HFFc6 (cell line): ENCODE results near the gene RNASEH2B. TPM values are rescaled to one million over a fixed set of nuclear protein-coding genes. Genes with fewer than 3 reads are reported as not detected.
A peak's percentile ranks its signal among the peaks of the same experiment; 100 is the strongest.

Experiments
- DNase-seq: peaks from one replicate; pipeline ENCODE4 v3.0.0-alpha.2; 2018
- H3K27ac Mint-ChIP-seq: 2 replicates; pipeline ENCODE4 v1.8.0; 2020; ENCODE audit warnings: mild to moderate bottlenecking, mixed read lengths
- H3K27me3 Mint-ChIP-seq: 2 replicates; pipeline ENCODE4 v1.8.0; 2021; ENCODE audit warnings: mild to moderate bottlenecking, moderate library complexity, mixed read lengths; ENCODE audit not compliant: insufficient read depth
- H3K36me3 Mint-ChIP-seq: 2 replicates; pipeline ENCODE4 v1.8.0; 2021; ENCODE audit warnings: low read depth, mixed read lengths
- H3K4me1 Mint-ChIP-seq: 2 replicates; pipeline ENCODE4 v1.8.0; 2020; ENCODE audit warnings: low read depth, mixed read lengths
- H3K4me3 Mint-ChIP-seq: 2 replicates; pipeline ENCODE4 v1.8.0; 2020; ENCODE audit warnings: mild to moderate bottlenecking, moderate library complexity, mixed read lengths
- H3K9me3 Mint-ChIP-seq: 2 replicates; pipeline ENCODE4 v1.8.0; 2020; ENCODE audit warnings: mild to moderate bottlenecking, mixed read lengths
- CTCF ChIP-seq: fragments of 200-600 bp; sonication (generic); IDR thresholded peaks from 2 replicates; pipeline ENCODE4 v1.5.0; 2021; ENCODE audit warnings: antibody characterized with exemption, mild to moderate bottlenecking
- long read RNA-seq: library from polyadenylated mRNA; unstranded; transcript quantifications from one replicate; pipeline ENCODE4 v2.0.0, GENCODE V29; 2019
- total RNA-seq, 6 experiments: library from RNA; stranded (reverse); fragmentation: NEBNext Ultra II Directional; extraction: Animal tissue kit (Norgen Biotek cat#: 25700); gene quantifications; 2 replicates in 1 of 6; 3 replicates in 5 of 6; pipeline ENCODE4 v1.2.3, GENCODE V29; 2021

Gene RNASEH2B
- total RNA-seq, result 10 to 100 TPM; 12.4 to 20.7 (median 17.4) TPM
- long read RNA-seq, full-length matches to known transcripts, result 13 of 19 reads
- long read RNA-seq, partial matches to known transcripts, result 1 of 19 reads
- long read RNA-seq, other reads (novel, unspliced or antisense), result 5 of 19 reads

DNA sequence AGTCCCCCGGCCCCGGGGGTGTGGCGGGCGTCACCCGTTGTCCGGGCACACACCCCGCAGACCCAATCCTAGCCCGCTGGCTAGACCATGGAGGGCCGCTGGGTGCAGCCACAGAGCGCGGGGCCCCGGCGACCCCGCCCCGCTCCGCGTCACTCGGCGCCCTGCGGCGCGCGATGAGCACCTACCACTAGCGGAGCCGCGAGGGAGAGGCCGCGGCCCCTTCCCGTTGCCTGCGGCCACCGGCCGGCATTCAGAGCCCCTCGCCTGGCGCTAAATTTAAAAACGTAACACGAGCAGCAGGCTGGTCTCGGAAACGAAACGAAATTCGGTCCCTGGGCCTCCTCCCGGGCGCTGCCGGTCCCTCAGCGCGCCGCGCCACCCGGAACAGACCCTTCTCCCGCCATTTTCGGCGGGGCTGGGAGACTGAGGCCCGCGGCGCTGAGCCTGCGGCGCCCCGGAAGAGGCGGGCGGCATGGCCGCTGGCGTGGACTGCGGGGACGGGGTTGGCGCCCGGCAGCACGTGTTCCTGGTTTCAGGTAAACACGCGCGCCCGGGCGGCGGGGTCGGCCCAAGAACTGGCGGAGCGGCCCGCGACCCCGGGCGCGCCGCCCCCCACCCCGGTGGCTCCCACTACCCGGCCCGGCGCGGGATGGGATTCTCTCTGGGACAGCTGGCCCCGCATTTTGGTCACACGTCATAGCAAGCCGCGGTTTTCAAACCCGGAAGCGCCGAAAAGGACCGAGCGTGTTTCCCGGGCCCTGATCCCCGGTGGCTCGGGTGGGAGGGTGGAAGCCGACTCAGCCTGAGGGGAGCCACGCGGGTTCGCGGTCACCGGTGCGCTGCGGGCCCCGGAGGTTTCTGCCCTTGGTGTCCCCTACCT, at the start of gene RNASEH2B:
TSS of gene RNASEH2B (plus strand) at position 187 of the 880 bp plus-strand sequence. CDS start at position 473, 286 bp downstream.
- H3K4me1 Mint-ChIP-seq, result peaks cover 32% of the 10 kb centered on the region
- peak within 1 kb of the TSS; percentile 91 for H3K27ac Mint-ChIP-seq
- H3K9me3 Mint-ChIP-seq, result no peaks in the 10 kb centered on the region
- no peaks in the 10 kb centered on the region for H3K36me3 Mint-ChIP-seq
- TF ChIP-seq CTCF, result no peak; the same call in none of the 2 replicates
- DNase-seq, result peak; percentile 28
- peaks cover 7% of the 10 kb centered on the region for H3K27me3 Mint-ChIP-seq
- H3K4me3 Mint-ChIP-seq, result peak within 1 kb of the TSS; percentile 91

DNA sequence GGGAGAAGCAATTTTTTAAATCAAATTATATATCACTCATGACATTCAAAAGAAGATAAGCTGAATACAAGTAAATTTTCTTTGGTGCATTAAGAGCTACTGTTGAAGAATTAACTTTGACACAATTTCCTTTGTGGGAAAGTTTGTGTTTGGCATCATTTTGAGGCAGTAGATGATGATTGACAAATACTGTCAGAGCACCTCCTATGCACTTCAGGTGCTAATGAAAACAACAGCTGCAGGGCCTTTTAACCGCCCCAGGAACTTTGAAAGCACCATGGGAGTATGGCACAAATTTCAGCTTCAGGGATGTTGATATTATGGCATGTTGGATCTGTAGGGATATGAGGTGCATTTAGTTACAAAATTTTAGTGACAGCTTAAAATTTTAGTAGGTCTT, 45.1 kb upstream of the RNASEH2B start:
- no peak for TF ChIP-seq CTCF
- Mint-ChIP-seq H3K4me3 (no peak overlapping the region), H3K27me3 (peaks cover 9% of the 10 kb centered on the region)

DNA sequence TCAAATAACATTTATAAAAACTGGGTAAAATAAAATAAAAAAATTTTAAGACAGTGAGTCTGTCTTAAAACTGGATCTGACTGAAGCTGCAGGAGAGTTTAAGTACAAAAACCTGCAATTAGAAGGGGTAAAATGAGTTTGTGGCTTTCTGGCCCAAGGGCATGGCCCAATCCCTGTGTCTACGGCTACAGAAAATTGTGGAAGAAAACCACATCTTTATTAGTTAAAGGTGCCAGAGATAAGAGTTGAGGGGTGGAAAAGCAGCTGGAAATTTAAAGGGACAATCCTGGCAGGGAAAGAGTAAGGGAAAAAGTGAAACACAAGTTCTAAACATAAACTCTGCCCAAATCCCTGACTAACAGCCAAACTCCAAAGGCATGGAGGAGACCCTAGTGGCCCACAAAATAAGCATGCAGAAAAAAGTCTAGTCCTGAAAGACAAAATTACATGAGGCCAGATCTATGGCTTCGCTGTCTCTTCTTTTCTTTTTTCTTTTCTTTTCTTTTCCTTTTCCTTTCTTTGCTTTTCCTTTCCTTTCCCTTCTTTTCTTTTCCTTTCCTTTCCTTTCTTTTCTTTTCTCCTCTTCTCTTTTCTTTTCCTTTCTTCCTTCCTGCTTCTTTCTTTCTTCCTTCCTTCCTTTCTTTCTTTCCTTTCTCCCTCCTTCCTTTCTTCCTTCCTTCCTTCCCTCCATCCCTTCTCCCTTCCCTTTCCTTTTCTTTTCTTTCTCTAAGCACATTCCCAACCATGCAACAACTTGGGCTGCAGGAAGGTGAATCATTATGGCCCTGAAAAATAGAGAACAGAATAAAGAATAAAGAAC, 42.6 kb upstream of the RNASEH2B start:
- TF ChIP-seq CTCF, result no peak
- DNase-seq, result no peak
- Mint-ChIP-seq H3K27me3 (peaks cover 9% of the 10 kb centered on the region), H3K9me3 (no peaks in the 10 kb centered on the region), H3K4me1 (no peaks in the 10 kb centered on the region), H3K27ac (no peak overlapping the region), H3K36me3 (no peaks in the 10 kb centered on the region), H3K4me3 (no peak overlapping the region)

More for the DNA sequence above, 45.1 kb upstream of the RNASEH2B start:
- no peak for DNase-seq
- Mint-ChIP-seq H3K9me3 (no peaks in the 10 kb centered on the region), H3K27ac (no peak overlapping the region), H3K36me3 (no peaks in the 10 kb centered on the region), H3K4me1 (no peaks in the 10 kb centered on the region)

- Mint-ChIP-seq H3K4me3 (no peak overlapping the region), H3K27me3 (peaks cover 9% of the 10 kb centered on the region), H3K4me1 (no peaks in the 10 kb centered on the region), H3K36me3 (no peaks in the 10 kb centered on the region), H3K9me3 (no peaks in the 10 kb centered on the region), H3K27ac (no peak overlapping the region)
- no peak for TF ChIP-seq CTCF
- no peak for DNase-seq
These were observed 42.0 kb upstream of the RNASEH2B start for GRCh38 chr13:50867637-50867945.

DNA sequence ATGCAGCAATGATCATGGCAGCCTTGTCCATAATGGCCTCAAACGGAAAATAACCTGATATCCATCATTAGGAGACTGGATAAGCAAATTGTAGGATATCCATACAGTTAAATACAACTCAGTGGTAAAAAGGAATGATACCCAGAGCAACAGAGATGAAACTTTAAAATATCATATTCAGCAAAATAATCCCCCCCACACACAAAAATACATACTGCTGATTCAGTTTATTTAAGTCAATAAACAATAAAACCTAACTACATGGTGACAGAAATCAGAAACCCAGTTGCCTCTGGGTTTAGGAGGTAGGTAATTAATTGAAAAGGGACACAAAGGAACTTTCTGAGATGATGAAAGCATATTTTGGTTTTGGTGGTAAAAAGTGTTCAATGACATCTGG, 38.2 kb upstream of the RNASEH2B start:
- Mint-ChIP-seq H3K27ac (no peak overlapping the region), H3K27me3 (peaks cover 7% of the 10 kb centered on the region), H3K36me3 (no peaks in the 10 kb centered on the region), H3K4me3 (no peak overlapping the region), H3K4me1 (peaks cover 6% of the 10 kb centered on the region; the same call in 1 of the 2 replicates), H3K9me3 (no peaks in the 10 kb centered on the region)
- no peak for DNase-seq
- TF ChIP-seq CTCF, result no peak
